HG03175 (cell line): ENCODE results near the gene ADAP1.
"Not testable (repeated sequence)": the region's sequence is repeated elsewhere in the genome, so short reads cannot be mapped to it uniquely, and the experiment has no call there.

Experiments
- ATAC-seq: cut with Tn5 transposase; IDR thresholded peaks from one replicate; pipeline ENCODE4 v1.9.1; 2021; ENCODE audit warnings: mild to moderate bottlenecking, moderate library complexity; ENCODE audit not compliant: unreplicated experiment

ADAP1 gene

DNA sequence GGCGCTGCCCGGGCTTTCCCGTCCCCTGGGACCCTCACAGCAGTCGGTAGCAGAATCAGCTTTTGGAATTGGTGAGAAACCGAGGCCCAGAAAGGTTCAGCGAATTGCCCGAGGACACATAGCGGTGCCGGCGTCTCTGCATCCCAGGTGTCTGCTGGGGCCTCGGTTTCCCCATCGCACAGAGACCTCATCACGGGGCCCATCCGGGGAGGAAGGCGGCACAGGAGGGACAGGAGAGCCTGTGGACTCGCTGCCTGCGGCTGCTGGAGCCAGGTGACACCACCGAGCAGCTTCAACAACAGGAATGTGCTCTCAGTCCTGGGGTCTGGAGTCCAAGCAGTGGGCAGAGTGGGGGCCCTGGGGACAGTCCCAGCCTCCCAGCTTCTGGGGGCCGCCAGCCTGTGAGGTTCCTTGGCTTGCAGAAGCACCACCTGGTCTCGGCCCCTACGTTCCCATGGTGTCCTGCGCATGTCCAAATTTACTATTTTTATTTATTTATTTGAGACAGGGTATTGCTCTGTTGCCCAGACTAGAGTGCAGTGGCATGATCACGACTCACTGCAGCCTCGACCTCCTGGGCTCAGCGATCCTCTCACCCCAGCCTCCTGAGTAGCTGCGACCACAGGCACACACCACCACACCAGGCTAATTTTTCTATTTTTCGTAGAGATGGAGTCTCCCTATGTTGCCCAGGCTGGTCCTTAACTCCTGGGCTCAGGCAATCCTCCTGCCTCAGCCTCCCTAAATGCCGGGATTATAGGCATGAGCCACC is 21.4 kb upstream of the ADAP1 start:
- ATAC-seq: no peak

DNA sequence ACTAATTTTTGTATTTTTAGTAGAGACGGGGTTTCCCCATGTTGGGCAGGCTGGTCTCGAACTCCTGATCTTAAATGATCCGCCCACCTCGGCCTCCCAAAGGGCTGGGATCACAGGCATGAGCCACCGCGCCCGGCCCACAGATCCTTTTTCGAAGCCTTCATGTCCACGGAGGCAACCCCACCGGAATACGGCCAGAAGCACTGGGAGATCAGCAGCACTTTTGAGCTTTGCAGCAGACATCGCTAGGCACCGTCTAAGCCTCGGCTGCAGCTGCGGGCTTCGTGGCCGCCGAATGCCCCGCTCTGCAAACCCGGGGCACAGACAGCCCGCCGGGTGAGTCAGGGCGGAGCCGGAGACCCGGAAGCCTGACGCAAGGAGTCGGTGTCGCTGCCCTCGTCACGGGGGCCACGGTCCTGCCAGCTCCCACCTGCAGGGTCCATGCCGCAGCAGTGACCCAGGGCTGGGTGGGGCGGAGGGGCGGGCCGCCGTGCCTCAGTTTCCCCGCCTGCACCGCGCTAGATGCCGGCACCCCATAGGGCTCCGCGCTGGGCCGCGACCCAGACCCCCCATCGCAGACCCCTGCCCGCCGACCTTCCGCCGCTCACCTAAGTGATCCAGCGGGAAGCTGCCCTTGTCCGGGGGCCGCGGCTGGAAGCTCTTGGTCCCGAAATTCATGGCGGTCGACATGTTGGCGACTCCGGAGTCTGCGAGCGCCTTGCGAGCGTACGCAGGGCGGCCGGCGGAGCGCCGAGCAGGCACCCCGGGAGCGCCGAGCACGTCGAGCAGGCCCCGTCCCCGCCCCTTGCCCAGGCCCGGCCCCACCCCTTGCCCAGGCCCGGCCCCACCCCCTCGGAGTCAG is 20.6 kb upstream of the ADAP1 start, which contains the start of gene COX19:
Gene COX19 (minus strand): TSS at position 730 of the 862 bp plus-strand sequence. CDS start 40 bp downstream, at position 690.
- ATAC-seq: peak; percentile 76

DNA sequence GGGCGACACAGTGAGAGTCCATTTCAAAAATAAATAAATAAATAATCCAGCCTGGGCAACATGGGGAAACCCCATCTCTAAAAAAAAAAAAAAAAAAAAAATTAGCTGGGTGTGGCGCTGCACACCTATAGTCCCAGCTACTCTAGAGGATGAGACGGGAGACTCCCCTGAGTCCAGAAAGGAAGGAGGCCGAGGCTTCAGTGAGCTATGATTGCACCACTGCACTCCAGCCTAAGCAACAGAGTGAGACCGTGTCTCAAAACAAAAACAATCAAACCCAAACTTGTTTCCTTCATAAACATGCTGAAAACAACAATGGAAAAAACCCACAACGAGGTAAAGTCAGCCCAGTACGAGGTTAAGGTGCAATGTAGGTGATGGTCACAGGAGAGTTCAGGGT is 19.7 kb upstream of the ADAP1 start:
- no peak for ATAC-seq

DNA sequence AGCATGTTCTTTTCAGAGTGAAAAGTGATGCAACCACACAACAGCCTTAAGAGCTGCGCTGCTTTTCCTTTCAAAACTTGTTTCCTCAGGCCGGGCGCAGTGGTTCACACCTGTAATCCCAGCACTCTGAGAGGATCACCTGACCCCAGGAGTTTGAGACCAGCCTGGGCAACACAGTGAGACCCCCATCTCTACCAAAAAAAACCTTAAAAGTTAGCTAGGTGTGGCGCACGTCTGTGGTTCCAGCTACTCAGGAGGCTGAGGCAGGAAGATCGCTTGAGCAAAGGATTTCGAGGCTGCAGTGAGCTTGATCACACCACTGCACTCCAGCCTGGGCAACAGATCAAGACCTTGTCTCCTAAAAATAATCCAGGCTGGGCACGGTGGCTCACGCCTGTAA is 18.8 kb upstream of the ADAP1 start:
- ATAC-seq: no peak

DNA sequence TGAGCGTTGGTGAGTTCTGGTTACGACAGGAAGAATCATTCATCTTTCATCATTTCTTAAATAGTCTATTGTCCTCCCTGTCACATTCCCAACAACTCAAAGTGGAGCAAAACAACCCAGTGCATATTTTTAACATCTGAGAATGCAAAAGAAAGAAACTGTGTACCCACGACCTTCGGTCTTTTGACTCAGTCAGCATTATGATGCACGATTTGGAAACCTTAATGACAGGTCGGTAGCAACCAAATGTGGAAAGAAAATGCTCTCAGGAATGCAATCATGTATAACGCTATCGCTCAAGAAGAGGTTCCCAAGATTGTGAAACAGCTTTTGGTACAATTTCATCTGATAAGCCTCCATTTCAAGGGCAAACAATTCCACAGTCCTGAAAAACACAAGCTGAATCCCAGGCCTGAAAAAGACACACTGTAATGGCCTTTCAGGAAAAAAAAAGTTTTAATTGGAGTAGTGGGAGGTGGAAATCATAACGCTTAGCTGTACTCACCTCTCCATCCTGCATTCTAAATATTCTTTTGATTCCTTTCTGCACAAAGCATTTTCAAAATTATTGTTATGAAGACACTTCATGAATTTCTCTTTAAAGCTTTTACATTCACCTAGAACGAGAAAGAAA is 18.3 kb upstream of the ADAP1 start:
- no peak for ATAC-seq

DNA sequence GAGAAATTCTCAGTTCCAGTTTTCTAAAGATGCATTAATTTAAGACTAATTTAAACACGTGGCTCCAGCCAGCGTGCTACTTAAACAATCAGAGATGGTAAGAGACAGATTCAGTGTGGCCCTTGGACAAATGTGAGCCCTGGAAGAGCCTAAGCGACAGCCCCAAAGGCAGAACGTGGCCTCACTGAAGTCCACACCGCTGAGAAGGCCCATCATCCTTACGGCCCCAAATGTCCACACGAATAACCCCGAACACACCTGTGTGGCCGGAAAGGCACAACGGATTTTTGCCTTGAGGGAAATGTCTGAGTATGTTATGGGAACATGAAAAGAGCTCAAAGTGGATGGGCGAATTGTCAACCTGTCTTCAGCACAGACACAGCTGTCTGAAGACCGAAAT is 17.6 kb upstream of the ADAP1 start:
- no peak for ATAC-seq

DNA sequence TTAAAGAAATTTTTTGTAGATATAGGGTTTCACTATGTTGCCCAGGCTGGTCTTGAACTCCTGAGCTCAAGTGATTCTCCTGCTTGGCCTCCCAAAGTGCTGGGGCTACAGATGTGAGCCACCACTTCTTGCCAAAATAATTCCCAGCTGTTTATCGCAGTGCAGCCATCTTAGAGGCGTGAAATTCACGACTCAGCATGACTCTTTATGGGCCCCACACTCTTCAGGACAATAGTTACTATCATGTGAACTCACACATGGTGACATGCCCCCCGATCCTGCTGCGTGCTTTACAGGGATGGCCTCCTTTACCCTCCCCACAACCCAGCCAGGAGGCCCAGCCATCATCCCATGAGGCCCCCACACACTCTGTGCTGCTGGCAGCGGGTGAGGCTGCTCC is 16.3 kb upstream of the ADAP1 start:
- ATAC-seq: no peak

DNA sequence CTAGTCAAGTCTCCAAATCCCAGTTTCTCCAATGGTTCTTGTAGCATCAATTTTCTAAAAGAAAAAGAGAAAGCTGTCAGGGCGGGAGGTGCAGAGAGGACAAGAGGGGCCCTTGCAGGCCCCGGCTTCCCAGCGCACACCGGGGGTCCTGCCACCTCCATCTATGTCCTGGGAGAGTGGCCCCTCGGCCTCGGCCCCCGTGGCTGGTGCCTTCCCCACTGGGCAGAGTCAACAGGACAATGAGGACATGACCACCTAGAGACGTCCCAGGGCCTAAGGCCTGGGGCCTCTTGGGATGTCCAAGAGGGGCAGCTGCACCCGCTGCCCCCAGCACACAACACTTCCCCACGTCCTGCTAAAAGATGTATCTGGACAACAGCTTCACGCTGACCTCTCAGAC is 14.9 kb upstream of the ADAP1 start:
- no peak for ATAC-seq

DNA sequence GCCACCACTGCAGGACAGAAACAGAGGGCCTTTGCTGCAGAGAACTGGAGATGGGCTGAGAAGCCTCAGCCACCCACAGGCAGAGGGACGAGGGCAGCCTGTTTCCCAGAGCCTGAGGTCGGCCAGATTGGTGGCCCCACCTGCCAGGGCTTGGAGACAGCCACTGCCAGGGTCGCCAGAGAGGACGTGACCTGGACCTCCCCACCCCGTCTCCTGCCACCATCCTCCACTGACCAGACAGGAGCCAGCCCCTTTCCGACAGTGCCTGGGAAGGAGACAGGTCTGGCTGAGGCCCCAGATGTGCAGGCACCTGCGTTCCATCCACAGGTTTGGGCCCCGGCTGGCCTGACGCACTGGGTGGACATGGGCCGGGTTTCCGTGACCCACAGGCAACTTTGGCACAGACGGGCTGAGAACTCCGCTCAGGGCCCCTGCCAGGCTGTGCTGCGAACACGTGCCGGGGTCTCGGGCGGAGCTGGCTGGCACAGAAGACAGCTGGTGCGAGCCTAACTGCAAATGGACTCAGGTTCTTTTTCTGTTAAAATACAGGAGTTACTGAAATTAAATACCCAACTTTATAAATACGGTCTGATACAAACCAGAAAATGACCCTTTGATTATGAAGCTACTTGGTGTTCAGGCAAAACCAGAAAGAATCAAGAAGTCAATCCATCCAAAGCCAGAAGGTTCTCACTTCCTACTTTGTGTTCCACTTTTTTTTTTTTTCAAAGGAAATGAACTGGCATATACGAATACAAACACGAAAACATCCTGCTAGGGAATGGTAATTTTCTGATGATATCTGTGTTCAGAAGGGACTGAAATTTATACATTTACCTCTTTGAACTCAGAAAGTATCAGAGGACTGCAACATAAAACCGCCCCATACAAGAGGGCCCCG is 14.0 kb upstream of the ADAP1 start:
- no peak for ATAC-seq

DNA sequence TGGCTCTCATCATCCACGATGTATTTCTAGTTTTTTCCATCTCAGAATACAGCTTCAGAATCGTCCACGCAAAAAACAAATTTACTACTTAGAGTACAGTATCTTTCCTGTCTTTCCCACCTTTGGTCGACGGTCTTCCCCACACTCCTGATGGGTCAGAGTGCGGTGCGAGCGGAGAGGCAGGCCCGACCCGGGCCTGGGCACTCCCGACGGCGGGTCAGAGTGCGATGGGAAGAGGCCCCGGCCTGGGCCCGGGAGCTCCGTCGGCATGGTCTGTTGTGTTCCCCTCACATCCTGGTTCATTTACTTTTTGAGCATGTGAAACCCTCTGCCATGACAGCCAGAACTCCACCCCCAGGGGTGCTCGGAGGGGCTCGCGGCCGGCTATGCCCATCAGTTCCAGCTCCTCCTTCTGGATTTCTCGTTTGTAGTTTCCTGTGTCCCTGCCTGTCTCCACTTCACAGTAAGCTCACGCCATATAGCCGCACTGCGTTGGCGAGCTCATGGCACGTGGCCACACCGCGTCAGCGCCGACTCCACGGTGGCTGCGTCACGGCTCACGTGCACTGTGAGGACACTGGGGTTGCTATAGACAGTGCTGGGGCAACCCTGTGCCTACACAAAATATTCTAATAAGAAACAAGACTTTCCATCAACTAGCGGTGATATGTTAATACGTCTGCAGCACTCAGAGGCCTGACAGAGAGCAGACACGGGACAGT is 13.0 kb upstream of the ADAP1 start:
- ATAC-seq: no peak

DNA sequence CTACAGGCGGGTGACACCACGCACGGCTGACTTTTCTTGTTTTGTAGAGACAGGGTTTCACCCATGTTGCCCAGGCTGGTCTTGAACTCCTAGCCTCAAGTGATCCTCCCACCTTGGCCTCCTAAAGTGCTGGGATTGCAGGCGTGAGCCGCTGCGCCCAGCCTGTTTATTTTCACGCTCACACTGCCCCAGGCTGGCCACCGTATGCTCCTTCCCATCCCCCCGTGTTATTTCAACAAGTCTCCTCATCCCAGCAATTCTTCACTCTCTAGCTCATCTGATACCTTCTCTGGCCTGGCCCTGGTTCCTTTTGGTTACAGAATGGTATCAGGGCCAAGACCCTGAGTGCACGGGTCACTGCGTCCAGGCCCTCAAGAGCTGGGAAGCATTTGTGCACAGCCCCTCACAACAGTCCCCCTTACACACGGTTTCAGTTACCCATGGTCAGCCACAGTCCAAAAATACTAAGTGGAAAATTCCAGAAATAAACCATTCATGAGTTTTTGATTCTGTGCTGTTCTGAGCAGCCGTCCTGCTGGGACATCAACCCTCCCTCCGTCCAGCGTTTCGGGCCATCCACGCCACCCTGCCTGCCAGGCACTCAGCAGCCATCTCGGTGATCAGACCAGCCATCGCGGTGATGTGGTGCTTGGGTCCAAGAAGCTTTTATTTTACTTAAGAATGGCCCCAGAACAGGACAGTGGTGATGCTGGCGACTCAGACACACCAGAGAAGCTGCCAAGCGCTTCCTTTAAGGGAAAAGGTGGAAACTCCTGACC is 12.0 kb upstream of the ADAP1 start:
- no peak for ATAC-seq

DNA sequence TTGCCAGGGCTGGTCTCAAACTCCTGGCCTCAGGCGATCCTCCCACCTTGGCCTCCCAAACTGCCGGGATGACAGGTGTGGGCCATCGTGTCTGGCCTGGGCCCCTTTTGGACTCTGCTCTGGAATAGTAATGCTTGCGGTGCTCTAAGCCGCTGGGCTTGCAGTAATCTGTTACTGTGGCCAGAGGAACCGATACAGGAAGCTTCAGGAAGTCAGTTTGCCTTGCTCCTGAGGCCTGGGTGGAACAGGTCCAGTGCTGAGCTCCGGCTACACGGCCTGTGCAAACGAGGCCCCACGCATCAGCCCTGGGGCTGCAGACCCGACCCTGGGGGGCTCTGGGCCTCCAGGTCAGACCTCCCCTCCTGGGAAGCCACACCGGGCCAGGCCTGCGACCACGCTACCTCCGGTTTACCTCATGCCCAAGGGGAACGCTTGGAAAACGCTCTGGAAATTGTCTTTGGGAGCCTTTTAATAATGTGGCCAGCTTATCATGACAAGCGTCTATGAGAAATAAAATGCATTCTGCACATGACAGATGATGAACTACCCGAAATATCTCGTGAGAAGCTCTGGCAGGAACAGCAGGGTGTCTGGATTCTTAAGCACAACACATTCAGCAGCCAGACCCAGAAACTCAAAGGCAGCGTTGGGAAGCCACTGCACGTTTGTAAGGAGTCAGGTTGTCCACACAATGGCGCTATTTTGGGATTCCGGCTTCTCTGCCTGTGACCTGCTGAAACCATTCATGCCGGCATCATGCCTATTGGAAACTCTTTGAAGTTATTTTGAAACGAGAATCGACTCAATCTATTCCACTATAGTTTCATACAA is 10.1 kb upstream of the ADAP1 start:
- no peak for ATAC-seq

DNA sequence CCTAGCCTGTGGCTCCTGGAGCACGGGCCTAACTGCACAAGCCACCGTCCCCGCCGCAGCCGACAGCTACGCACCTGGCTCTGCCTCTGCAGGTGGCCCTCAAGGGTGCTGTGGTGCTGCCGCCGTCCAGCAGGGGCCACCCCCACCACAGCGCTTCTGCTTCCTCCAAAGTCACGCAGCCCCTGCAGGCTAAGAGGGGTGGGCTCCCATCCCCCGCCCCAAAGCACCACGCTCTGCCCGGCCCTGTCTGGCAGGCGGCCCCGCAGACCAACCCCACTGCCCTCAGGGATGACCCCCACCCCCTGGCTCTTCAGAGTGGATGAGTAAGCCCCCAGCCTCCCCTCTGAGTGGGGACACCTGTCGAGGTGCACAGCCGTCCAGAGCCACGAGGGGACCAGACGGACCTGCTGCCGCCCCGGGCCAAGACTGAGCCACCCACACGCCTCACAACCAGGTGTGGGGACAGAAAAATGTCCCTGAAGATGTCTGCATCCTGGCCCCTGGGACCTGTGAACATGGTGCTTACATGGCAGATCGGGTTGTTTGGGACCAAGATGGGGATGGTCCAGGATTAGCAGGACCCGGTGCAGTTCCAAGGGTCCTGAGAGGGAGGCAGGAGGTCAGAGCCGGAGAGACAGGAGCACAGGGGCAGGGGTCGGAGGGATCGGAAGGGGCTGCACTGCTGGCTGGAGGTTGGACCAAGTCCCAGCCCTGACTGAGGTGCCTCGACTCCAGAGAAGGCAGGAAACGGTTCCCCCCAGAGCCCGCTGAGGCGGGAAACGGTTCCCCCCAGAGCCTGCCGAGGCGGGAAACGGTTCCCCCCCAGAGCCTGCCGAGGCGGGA is 9.0 kb upstream of the ADAP1 start:
- ATAC-seq: no peak

DNA sequence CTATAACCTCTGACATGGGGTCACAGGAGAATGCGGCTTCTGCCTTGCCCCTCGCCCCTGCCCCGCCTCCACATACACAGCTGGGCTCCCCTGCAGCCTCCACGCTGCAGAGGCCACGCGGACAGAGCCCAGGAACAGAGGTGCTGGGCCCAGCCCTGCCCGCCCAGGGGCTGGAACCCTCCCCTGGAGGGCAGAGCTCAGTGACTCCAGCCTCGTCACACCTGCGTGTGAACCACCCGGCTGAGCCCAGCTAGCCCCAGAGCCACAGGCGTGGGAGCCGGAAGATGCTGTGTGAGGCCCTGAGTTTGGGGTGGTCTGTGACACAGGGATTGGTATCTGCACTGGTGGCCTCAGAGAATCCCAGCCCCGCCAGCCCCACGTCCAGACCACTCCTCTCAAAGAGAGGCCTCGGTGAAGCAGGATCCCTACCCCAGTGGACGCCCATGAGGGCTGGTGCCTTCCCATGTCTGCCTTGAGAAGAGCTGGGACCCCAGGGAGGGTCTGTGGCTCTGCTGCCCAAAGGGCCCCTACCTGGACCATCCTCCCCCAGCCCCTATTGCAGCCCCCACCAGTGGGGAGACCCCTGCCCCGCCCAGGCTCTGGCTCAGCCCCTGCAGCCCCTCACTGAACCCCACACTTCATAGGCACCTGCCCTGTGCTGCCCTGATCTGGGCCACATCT is 8.1 kb upstream of the ADAP1 start:
- ATAC-seq: no peak

DNA sequence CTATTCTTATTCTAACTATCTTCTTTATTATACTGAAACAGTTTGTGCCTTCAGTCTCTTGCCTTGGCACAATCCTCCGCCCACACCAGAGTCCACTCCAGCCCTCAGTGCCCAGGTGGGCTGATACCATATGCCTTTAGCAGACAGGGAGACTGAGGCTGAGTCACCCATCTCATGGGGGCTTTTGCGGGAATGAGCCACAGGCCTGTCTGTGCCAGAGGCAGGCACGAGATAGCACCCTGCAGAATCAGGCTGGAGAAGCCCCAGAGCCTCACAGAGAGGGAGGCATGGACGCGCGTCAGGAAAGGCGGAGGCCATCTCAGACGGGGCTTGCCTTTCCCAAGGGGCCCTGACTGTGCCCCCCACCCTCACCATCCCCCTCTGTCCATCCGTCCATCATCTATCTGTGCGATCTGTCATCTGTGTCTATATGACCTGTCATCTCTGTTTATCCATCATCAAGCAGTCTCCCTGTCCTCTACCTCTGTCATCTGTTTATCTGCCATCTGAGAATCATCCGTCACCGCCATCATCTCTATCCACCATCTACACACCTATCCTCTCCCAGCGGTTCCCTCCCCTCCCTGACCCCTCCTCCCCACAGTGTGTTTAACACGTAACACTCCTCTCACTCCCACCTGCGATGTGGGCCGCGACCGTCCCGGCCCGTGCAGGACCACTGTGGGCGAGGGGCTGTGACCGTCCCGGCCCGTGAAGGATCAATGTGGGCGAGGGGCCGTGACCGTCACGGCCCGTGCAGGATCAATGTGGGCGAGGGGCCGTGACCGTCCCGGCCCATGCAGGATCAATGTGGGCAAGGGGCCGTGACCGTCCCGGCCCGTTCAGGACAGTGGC is 7.3 kb upstream of the ADAP1 start:
- no peak for ATAC-seq

DNA sequence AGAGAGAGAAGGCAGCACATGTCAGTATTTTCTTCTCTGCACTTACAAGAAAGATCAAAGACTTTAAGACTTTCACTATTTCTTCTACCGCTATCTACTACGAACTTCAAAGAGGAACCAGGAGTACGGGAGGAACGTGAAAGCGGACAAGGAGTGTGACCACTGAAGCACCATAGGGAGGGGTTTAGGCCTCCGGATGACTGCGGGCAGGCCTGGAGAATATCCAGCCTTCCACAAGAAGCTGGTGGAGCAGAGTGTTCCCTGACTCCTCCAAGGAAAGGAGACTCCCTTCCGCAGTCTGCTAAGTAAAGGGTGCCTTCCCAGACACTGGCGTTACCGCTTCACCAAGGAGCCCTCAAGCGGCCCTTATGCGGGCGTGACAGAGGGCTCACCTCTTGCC is 6.5 kb upstream of the ADAP1 start:
- ATAC-seq: not testable (repeated sequence)
